PC-3 (cell line): ENCODE results near the gene LMO1.
A peak's percentile ranks its signal among the peaks of the same experiment; 100 is the strongest.

Experiments used
- EZH2 ChIP-seq: fragments of 300-600 bp; sonication (generic); IDR thresholded peaks from one replicate; pipeline ENCODE4 v1.6.1; 2017; ENCODE audit warnings: antibody characterized with exemption, mild to moderate bottlenecking, low read length; ENCODE audit not compliant: unreplicated experiment
- EZH2phosphoT487 ChIP-seq: fragments of 300-600 bp; sonication (generic); IDR thresholded peaks from 2 replicates; pipeline ENCODE4 v1.6.1; 2018; ENCODE audit warnings: mild to moderate bottlenecking, antibody characterized with exemption, low read length, borderline replicate concordance
- TF ChIP-seq, protein P1 (sequence below): fragments of 300-600 bp; sonication (generic); conservative IDR thresholded peaks from 2 replicates; pipeline ENCODE4 v1.5.1; 2017; ENCODE audit warnings: antibody characterized with exemption, low read depth, mild to moderate bottlenecking, low read length

DNA sequence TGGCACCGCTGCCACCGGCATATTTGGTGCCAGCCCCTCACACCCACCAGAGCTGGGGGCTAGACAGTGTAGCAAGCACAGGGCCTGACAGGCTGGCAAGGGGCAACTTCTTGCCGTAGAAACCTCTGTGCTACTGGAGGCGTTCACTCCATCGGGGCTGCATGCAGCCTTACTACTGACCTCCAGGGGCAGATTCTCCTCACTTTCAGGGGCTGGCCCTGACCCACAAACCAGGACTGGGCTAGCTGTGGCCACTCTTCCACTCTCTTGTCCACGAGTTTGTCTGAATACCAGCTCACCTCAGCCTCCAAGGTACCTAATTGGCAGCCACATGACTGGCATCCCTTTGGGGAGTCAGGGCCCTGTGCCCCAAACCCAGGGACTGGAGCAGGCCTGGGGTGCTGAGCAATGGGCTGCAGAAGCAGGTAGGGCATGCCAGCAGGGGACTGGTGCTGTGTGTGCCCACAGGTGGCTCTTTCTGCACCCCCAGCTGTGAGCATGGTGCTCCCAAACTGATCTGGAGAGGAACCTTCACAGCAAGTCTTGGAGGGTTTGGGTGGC is 2.1 kb upstream of the LMO1 start:
- no peak for TF ChIP-seq EZH2
- TF ChIP-seq, protein P1, sequence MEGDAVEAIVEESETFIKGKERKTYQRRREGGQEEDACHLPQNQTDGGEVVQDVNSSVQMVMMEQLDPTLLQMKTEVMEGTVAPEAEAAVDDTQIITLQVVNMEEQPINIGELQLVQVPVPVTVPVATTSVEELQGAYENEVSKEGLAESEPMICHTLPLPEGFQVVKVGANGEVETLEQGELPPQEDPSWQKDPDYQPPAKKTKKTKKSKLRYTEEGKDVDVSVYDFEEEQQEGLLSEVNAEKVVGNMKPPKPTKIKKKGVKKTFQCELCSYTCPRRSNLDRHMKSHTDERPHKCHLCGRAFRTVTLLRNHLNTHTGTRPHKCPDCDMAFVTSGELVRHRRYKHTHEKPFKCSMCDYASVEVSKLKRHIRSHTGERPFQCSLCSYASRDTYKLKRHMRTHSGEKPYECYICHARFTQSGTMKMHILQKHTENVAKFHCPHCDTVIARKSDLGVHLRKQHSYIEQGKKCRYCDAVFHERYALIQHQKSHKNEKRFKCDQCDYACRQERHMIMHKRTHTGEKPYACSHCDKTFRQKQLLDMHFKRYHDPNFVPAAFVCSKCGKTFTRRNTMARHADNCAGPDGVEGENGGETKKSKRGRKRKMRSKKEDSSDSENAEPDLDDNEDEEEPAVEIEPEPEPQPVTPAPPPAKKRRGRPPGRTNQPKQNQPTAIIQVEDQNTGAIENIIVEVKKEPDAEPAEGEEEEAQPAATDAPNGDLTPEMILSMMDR = peak; percentile 18; the same call in 1 of the 2 replicates
- TF ChIP-seq EZH2phosphoT487 = no peak
